ENCODE measurements around the gene BANF1.

DNA sequence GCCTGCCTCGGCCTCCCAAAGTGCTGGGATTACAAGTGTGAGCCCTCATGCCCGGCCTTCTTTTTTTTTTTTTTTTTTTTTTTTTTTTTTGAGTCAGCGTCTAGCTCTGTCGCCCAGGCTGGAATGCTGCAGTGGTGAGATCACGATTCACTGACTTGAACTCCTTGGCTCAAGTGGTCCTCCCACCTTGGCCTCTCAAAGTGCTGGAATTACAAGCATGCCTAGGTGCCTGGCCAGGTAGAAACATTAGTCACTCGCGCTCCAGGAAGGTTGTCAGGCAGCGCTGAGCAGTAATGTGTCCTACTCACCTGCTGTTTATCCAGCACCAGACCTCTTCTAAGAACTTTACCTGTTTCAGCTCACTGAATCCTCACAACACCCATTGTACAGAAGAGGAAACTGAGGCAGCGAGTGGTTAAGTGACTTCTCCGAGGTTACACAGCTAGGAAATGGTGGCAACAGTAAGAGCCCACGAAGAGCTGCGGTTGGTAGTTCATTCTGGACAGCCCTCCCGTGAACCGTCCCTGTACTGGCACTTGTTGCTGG lies 9.0 kb downstream of the BANF1 start:
- TF ChIP-seq POLR2A (IDR thresholded peaks at IDR 0.05; ENCODE audit: low read length): no peak
- TF ChIP-seq GATA1 (IDR thresholded peaks at IDR 0.05; ENCODE audit: low read depth, low read length): no peak

All from erythroblast (primary cell).